Sigmoid colon (tissue), 7 donors: ENCODE results near the gene FAM228A. TPM values are rescaled to one million over a fixed set of nuclear protein-coding genes. Genes with fewer than 3 reads are reported as not detected.

Experiments used
- DNase-seq: peaks from one replicate; pipeline ENCODE4 v3.0.0-alpha.2; 2019
- H3K27ac ChIP-seq, 4 donors: fragments of 200-600 bp; sonication (generic); one replicate each; pipeline ENCODE4 v1.5.1; 2016 to 2019; ENCODE audit warnings: mild to moderate bottlenecking in 1 of 4
- H3K27me3 ChIP-seq, 3 donors: fragments of 200-600 bp; sonication (generic); one replicate each; pipeline ENCODE4 v1.5.1; 2019; ENCODE audit warnings: mild to moderate bottlenecking in 1 of 3
- H3K36me3 ChIP-seq, 4 donors: fragments of 200-600 bp; sonication (generic); one replicate each; pipeline ENCODE4 v1.5.1; 2016 to 2019
- H3K4me1 ChIP-seq, 4 donors: fragments of 200-600 bp; sonication (generic); one replicate each; pipeline ENCODE4 v1.5.1; 2017 to 2019
- H3K4me3 ChIP-seq, 4 donors: fragments of 200-600 bp; sonication (generic); one replicate each; pipeline ENCODE4 v1.5.1; 2017 to 2019; ENCODE audit warnings: mild to moderate bottlenecking in 2 of 4, moderate library complexity in 1 of 4
- H3K9me3 ChIP-seq, 4 donors: fragments of 200-600 bp in 3 of 4; sonication (generic) in 3 of 4; one replicate each; pipeline versions ENCODE4 v1.5.1 to v1.6.1; 2013 to 2019
- CTCF ChIP-seq, 4 experiments: fragments of 450-650 bp in 3 of 4; fragments of 200-600 bp in 1 of 4; IDR thresholded peaks; one replicate each; pipeline ENCODE4 v1.5.1; 2016 to 2019; ENCODE audit warnings: antibody characterized with exemption in 4 of 4, mild to moderate bottlenecking in 3 of 4, moderate library complexity in 2 of 4
- EP300 ChIP-seq, 4 donors: sonication (generic); formaldehyde crosslinking; IDR thresholded peaks; one replicate each; pipeline ENCODE4 v1.6.1; 2017; ENCODE audit warnings: antibody characterized with exemption in 4 of 4
- POLR2A ChIP-seq, 2 donors: fragments of 450-650 bp; IDR thresholded peaks; one replicate each; pipeline ENCODE4 v1.6.1; 2016; ENCODE audit warnings: antibody characterized with exemption in 2 of 2, mild to moderate bottlenecking in 2 of 2, moderate library complexity in 2 of 2
- POLR2AphosphoS5 ChIP-seq, 4 donors: sonication (generic); formaldehyde crosslinking; IDR thresholded peaks; one replicate each; pipeline ENCODE4 v1.6.1; 2017; ENCODE audit warnings: antibody characterized with exemption in 4 of 4
- WGBS, 2 donors: extraction: QIAGEN DNeasy Blood & Tissue Kit; methylation state at CpG; one replicate each; pipeline ENCODE4 v1.1.7; 2013; 5-methylcytosine and 5-hydroxymethylcytosine counted together
- intact Hi-C: fragments of 100-400 bp; cut with DNase I; formaldehyde crosslinking; loops from one replicate; pipeline ENCODE4 v1.15.1; 2023
- polyA plus RNA-seq, 3 donors: library from polyadenylated mRNA; stranded (reverse); fragments of 200-250 nt; gene quantifications; one replicate each; pipeline ENCODE4 v1.2.3, GENCODE V29; 2013
- total RNA-seq, 4 donors: library from RNA; depleted of rRNA; stranded (reverse); fragments of >200 nt; gene quantifications; one replicate each; pipeline ENCODE4 v1.1.0, GENCODE V29; 2016
- donor health status: healthy with polysubstance abuse.
- donor health status: Bipolar disorder and iron deficiency.
- donor health status: healthy.

The FAM228A gene
- total and polyA plus RNA-seq, 7 donors, result 0.23 to 3.6 (median 1.8) TPM; not detected in 2

GRCh38 chr2:24182507-24182906 lies 7.7 kb downstream of the FAM228A start:
- no peak overlapping the region for H3K4me3 ChIP-seq

GRCh38 chr2:24183366-24184069 lies 8.7 kb downstream of the FAM228A start:
- Histone ChIP-seq H3K4me3 (no peak overlapping the region), H3K36me3 (no peaks in the 10 kb centered on the region), H3K9me3 (no peaks in the 10 kb centered on the region), H3K27ac (no peak overlapping the region), H3K27me3 (no peaks in the 10 kb centered on the region), H3K4me1 (no peaks in the 10 kb centered on the region)
- intact Hi-C loops, result no loop called here
- 31 to 74% methylated on average over 6 of the region's 6 CpGs for WGBS, 2 donors
- no peak for DNase-seq
- TF ChIP-seq CTCF (IDR thresholded peaks at IDR 0.05), result no peak
- no peak for TF ChIP-seq EP300 (IDR thresholded peaks at IDR 0.05)
- no peak for TF ChIP-seq POLR2AphosphoS5 (IDR thresholded peaks at IDR 0.05)
- no peak for TF ChIP-seq POLR2A (IDR thresholded peaks at IDR 0.05)

More at GRCh38 chr2:24182507-24182906, 7.7 kb downstream of the FAM228A start:
- WGBS, 2 donors, result 95 to 96% methylated on average over 7 of the region's 7 CpGs
- DNase-seq, result no peak
- intact Hi-C loops, result no loop called here
- Histone ChIP-seq H3K4me1 (no peaks in the 10 kb centered on the region), H3K27ac (no peak overlapping the region), H3K27me3 (no peaks in the 10 kb centered on the region), H3K36me3 (no peaks in the 10 kb centered on the region), H3K9me3 (no peaks in the 10 kb centered on the region)
- TF ChIP-seq EP300 (IDR thresholded peaks at IDR 0.05) (no peak), POLR2AphosphoS5 (IDR thresholded peaks at IDR 0.05) (no peak), CTCF (IDR thresholded peaks at IDR 0.05) (no peak), POLR2A (IDR thresholded peaks at IDR 0.05) (no peak)

- Histone ChIP-seq H3K4me1 (no peaks in the 10 kb centered on the region), H3K4me3 (no peak overlapping the region), H3K36me3 (no peaks in the 10 kb centered on the region), H3K27ac (no peak overlapping the region), H3K27me3 (no peaks in the 10 kb centered on the region), H3K9me3 (no peaks in the 10 kb centered on the region)
- 84% methylated on average over 10 of the region's 10 CpGs for WGBS, 2 donors
- intact Hi-C loops, result no loop called here
- TF ChIP-seq CTCF (IDR thresholded peaks at IDR 0.05) (no peak), POLR2A (IDR thresholded peaks at IDR 0.05) (no peak), EP300 (IDR thresholded peaks at IDR 0.05) (no peak), POLR2AphosphoS5 (IDR thresholded peaks at IDR 0.05) (no peak)
- DNase-seq, result no peak
Observed at GRCh38 chr2:24189551-24189950, 14.7 kb downstream of the FAM228A start.

- intact Hi-C loops, result no loop called here
- H3K4me3 ChIP-seq, result no peak overlapping the region
- H3K9me3 ChIP-seq, result no peaks in the 10 kb centered on the region
- no peaks in the 10 kb centered on the region for H3K27me3 ChIP-seq
- no peaks in the 10 kb centered on the region for H3K4me1 ChIP-seq
- WGBS, 2 donors, result 86 to 88% methylated on average over 9 of the region's 9 CpGs
- H3K27ac ChIP-seq, result no peak overlapping the region
- TF ChIP-seq CTCF (IDR thresholded peaks at IDR 0.05) (no peak), EP300 (IDR thresholded peaks at IDR 0.05) (no peak), POLR2AphosphoS5 (IDR thresholded peaks at IDR 0.05) (no peak), POLR2A (IDR thresholded peaks at IDR 0.05) (no peak)
- no peaks in the 10 kb centered on the region for H3K36me3 ChIP-seq
- no peak for DNase-seq
Observed at GRCh38 chr2:24190503-24190902, 15.7 kb downstream of the FAM228A start.

- WGBS, 2 donors, result 89 to 94% methylated on average over 9 of the region's 9 CpGs
Observed at GRCh38 chr2:24191156-24191555, 16.3 kb downstream of the FAM228A start.

More at GRCh38 chr2:24191156-24191555, 16.3 kb downstream of the FAM228A start:
- intact Hi-C loops, result no loop called here
- no peak for DNase-seq
- no peaks in the 10 kb centered on the region for H3K9me3 ChIP-seq
- H3K27ac ChIP-seq, result no peak overlapping the region
- TF ChIP-seq EP300 (IDR thresholded peaks at IDR 0.05) (no peak), POLR2A (IDR thresholded peaks at IDR 0.05) (no peak), POLR2AphosphoS5 (IDR thresholded peaks at IDR 0.05) (no peak), CTCF (IDR thresholded peaks at IDR 0.05) (no peak)
- no peak overlapping the region for H3K4me3 ChIP-seq
- H3K4me1 ChIP-seq, result no peaks in the 10 kb centered on the region
- H3K27me3 ChIP-seq, result no peaks in the 10 kb centered on the region
- no peaks in the 10 kb centered on the region for H3K36me3 ChIP-seq
